Omental fat pad (tissue), 4 donors: ENCODE results near the gene HEBP2. TPM values are rescaled to one million over a fixed set of nuclear protein-coding genes. Genes with fewer than 3 reads are reported as not detected.

Experiments
- ATAC-seq: fragments of 150-250 bp; one replicate; pipeline ENCODE4 v1.9.1; 2016; ENCODE audit warnings: mild to moderate bottlenecking, moderate library complexity; ENCODE audit not compliant: low FRiP score
- DNase-seq: peaks from one replicate; pipeline ENCODE4 v3.0.0-alpha.2; 2019; ENCODE audit warnings: low spot score
- total RNA-seq, 4 donors: library from RNA; depleted of rRNA; stranded (reverse); fragments of >200 nt; gene quantifications; one replicate each; pipeline ENCODE4 v1.1.0, GENCODE V29; 2016
- TF ChIP-seq, protein P1 (sequence below), 3 donors: fragments of 450-650 bp; IDR thresholded peaks; one replicate each; pipeline ENCODE4 v1.5.1; 2016 to 2017; ENCODE audit warnings: antibody characterized with exemption in 3 of 3, mild to moderate bottlenecking in 3 of 3, moderate library complexity in 2 of 3

Gene HEBP2
- total RNA-seq, 4 donors from 2014 or later: 118 to 282 (median 205) TPM

DNA sequence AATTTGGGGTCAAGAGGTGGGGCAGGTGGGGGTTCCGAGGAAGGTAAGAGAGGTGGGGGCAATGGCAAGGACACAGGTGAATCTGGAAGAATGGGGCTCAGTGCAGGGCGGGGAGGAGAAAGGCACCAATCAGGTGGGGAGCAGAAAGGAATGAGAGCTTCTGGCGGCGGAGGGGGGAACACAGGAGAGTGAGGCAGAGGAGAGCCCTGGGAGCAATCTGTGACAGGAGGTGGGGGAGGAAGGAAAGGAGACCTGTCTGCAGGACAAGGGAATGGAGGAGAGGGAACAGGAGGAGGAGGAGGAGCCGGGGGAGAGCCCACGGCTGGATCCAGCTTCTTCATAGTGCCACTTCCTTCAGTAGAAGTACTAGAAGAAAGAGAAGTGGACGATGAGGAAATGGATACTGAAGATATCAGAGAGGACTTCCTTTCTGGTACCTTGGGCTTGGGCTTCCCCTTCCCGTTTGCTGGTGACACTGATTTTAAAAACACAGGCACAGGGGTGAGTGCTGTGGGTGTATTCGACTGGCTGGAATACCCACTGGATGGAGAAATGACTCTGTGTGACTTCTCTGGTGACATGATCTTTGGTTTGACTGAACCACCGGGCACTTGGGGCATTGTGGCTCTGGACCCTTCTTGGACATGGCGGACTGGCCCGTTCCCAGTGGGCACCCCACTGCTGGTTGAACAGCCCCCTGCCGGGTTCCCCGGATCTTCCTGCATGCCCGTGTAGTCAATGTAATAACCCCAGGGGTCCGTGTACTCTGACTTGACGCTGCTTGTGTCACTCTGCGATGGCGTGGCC, 27.4 kb downstream of the HEBP2 start:
- no peak for DNase-seq
- no peak for ATAC-seq
- TF ChIP-seq, protein P1, sequence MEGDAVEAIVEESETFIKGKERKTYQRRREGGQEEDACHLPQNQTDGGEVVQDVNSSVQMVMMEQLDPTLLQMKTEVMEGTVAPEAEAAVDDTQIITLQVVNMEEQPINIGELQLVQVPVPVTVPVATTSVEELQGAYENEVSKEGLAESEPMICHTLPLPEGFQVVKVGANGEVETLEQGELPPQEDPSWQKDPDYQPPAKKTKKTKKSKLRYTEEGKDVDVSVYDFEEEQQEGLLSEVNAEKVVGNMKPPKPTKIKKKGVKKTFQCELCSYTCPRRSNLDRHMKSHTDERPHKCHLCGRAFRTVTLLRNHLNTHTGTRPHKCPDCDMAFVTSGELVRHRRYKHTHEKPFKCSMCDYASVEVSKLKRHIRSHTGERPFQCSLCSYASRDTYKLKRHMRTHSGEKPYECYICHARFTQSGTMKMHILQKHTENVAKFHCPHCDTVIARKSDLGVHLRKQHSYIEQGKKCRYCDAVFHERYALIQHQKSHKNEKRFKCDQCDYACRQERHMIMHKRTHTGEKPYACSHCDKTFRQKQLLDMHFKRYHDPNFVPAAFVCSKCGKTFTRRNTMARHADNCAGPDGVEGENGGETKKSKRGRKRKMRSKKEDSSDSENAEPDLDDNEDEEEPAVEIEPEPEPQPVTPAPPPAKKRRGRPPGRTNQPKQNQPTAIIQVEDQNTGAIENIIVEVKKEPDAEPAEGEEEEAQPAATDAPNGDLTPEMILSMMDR (IDR thresholded peaks at IDR 0.05): no peak

DNA sequence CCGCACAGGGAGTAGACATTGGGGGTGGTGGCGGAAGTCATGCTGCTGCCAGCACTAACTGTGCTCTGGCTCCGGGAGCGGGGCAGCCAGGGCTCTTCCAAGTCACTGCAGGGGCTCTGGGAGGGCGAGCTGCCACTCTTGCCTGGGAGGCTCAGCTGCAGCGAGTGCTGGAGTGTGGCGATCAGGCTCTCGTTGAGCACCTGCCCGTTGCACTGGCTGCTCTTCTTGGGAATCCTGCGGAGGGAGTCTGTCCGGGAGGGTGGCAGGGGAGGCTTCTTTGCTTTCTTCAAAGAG, 28.0 kb downstream of the HEBP2 start:
- TF ChIP-seq, protein P1 (IDR thresholded peaks at IDR 0.05): no peak
- no peak for DNase-seq
- ATAC-seq: no peak

DNA sequence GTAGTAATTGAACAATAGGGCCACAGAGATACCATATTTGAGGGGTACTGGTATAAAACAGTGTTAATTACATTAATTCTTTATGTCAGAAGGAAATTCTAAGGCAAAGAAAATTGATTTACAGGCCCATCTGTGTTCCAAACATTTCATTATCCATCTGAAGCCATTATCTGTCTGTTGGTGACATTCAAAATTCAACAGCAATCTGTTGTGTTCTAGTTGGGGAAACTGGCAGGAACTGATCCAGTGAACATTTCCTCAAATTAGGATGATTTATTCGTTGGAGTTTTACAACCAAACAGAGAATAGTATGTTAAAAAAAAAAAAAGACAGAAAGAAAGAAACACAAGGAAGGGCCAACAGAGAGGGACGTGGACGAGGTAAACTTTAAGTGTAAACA, 30.1 kb downstream of the HEBP2 start:
- DNase-seq: no peak
- TF ChIP-seq, protein P1 (IDR thresholded peaks at IDR 0.05): no peak
- ATAC-seq: no peak

DNA sequence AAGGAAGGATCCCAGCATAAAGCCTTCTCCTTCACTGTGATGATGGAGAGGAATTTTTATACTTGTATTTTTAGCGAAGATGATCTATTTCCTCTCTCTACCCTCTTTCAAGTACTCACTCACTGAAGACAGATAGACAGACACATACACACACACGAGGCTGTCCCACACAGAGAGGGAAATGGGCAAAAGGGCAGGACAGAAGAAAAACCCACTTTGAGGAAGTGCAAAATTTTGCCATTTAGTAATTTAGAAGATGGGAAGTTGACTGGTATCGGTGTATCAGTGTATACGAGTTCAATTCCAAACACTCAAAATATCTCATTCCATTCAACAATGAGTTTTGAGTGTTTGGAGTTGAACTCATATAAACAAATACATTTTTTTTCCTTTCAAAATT, 30.9 kb downstream of the HEBP2 start:
- TF ChIP-seq, protein P1 (IDR thresholded peaks at IDR 0.05): no peak
- DNase-seq (no peak), ATAC-seq (no peak)

DNA sequence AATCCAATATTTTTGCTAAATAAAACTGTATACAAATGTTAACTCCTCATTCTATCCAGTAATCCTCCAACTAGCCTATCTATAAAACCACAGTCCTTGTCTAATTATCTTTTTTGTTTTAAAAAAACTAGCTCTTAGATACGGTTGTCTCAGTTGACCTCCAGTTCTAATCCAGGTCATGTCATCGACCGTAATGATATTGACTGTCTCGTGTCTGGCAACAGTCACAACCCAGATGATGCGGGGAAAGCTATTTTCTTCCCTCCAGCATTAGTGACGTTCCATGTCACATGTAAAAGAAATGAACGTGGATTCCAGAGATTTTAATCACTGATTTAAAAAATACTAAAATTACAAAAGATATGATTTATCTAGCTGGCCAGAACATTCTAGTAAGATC, 35.5 kb downstream of the HEBP2 start:
- DNase-seq (no peak), ATAC-seq (no peak)
- TF ChIP-seq, protein P1 (IDR thresholded peaks at IDR 0.05): no peak

DNA sequence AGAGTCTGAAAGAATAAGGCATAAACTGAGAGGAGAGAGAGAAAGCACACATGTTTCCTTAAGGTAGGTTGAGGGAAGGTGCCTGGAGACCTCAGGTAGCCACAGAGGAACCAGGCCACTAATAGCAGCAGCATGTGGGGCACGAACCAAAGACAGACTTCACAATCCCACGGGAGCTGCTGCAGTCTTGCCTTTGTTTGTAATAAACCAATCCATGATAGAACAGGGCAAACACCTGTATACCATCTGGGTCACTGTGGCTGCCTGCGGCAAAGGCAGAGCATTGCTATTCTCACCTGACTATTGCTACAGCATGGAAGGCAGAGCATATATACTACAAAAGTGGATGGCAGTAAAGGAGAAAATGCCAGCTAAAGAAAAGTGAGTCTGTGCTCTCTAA, 36.3 kb downstream of the HEBP2 start:
- TF ChIP-seq, protein P1 (IDR thresholded peaks at IDR 0.05): no peak
- DNase-seq (no peak), ATAC-seq (no peak)

DNA sequence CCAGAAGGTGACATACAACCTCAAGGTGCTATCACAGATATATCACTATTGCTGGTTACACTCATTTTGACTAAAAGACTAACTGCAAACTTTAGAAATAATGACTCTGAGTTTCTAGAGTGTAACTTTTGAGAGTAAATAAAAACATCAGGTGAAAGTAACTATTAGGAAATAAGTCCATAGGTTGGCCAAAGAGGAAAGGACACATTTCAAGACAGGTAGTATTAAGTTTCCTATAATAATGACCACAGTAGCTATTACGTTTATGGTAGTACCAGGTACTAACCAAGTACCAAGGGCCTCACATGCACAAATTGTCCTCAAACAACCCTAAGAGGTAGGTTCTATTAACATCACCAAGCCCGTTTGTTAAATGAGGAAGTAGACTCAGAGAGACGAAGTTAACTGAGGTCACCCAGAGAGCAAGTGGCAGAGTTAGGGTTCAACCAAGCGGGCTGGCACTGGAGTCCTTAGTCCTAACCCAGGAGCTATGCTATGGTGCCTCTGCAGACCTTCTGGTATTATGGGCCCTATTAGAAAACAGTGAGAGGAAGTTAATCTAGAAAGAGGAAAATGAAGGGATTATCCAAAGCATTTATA, 36.8 kb downstream of the HEBP2 start:
- ATAC-seq (no peak), DNase-seq (no peak)

More for the DNA sequence above, 36.8 kb downstream of the HEBP2 start:
- TF ChIP-seq, protein P1 (IDR thresholded peaks at IDR 0.05): no peak
